Fibroblast of mammary gland (primary cell): Measurements from ENCODE around the gene TSPAN5.

Source experiments
- DNase-seq: peaks from one replicate; pipeline ENCODE4 v3.0.0-alpha.2; 2010; ENCODE audit warnings: low read depth
- H3K4me3 ChIP-seq: 2 replicates; pipeline ENCODE4 v1.5.1; 2011; ENCODE audit warnings: low read depth, mild to moderate bottlenecking, low read length, moderate library complexity; ENCODE audit not compliant: control insufficient read depth
- TF ChIP-seq, protein P1 (sequence below): conservative IDR thresholded peaks from 2 replicates; pipeline ENCODE4 v1.5.1; 2011; ENCODE audit warnings: low read depth, low read length, inconsistent platforms; ENCODE audit not compliant: control insufficient read depth, insufficient read depth

Gene TSPAN5

GRCh38 chr4:98476891-98477290 is 181.5 kb downstream of the TSPAN5 start:
- no peak for DNase-seq
- TF ChIP-seq, protein P1, sequence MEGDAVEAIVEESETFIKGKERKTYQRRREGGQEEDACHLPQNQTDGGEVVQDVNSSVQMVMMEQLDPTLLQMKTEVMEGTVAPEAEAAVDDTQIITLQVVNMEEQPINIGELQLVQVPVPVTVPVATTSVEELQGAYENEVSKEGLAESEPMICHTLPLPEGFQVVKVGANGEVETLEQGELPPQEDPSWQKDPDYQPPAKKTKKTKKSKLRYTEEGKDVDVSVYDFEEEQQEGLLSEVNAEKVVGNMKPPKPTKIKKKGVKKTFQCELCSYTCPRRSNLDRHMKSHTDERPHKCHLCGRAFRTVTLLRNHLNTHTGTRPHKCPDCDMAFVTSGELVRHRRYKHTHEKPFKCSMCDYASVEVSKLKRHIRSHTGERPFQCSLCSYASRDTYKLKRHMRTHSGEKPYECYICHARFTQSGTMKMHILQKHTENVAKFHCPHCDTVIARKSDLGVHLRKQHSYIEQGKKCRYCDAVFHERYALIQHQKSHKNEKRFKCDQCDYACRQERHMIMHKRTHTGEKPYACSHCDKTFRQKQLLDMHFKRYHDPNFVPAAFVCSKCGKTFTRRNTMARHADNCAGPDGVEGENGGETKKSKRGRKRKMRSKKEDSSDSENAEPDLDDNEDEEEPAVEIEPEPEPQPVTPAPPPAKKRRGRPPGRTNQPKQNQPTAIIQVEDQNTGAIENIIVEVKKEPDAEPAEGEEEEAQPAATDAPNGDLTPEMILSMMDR: no peak

GRCh38 chr4:98474408-98474844 is 184.0 kb downstream of the TSPAN5 start:
- H3K4me3 ChIP-seq: no peak overlapping the region
- peak; percentile 89 for DNase-seq
- TF ChIP-seq, protein P1: no peak

More at GRCh38 chr4:98476891-98477290, 181.5 kb downstream of the TSPAN5 start:
- no peak overlapping the region for H3K4me3 ChIP-seq

DNA sequence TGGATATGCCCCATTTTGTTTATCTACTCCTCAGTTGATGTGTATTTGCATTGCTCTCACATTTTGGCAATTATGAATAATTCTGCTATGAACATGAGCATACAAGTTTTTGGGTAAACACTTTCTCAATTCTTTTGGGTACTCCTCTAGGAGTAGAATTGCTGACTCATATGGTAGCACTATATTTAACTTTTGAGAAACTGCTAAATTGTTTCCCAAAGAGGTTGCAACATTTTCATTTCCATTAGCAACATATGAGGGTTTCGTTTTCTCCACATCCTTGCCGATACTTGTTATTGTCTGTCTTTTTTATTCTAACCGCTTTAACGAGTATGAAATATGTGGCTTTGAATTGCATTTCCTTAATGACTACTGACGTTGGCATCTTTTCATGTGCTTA is 185.4 kb downstream of the TSPAN5 start:
- H3K4me3 ChIP-seq: no peak overlapping the region
- TF ChIP-seq, protein P1: no peak
- DNase-seq: peak; percentile 49

GRCh38 chr4:98470831-98471230 is 187.6 kb downstream of the TSPAN5 start:
- DNase-seq: no peak
- TF ChIP-seq, protein P1: no peak

DNA sequence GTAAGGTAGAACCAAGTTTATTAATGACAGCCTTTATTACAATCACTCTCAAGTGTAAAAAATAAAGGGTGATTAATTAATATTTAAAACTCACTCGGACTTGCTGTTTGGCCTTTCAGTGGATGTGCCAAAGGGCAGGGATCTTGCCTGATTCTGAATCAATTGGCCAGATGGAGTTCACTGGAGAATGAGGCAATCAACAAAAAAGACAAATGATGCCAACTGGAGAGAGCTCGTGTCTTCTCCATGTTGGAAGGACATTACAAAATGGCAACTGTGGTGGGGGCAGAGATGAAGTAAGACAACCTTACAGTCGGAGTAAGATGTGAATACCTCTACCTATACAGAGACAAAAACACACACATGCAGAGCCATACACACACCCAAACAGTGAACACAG is 188.0 kb downstream of the TSPAN5 start:
- DNase-seq: no peak
- TF ChIP-seq, protein P1: no peak
- H3K4me3 ChIP-seq: no peak overlapping the region

More at GRCh38 chr4:98470831-98471230, 187.6 kb downstream of the TSPAN5 start:
- H3K4me3 ChIP-seq: no peak overlapping the region

DNA sequence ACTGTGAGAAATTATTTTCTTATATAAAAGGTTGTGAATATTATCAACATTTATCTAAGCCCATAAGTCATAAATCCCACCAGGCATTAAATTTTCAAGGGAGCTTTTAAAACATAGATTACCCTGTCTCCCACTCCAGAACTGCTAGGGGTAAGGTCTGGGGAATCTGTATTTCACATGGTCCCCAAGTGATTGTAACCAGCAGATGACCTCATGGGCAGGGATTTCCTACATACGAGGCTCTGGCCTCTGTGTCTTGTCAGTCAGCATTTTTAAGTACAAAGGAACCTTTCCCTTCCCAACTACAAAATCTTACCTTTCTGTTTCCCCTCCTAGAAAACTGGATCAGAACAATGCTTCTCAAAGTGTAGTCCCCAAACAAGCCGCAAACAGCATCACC is 188.6 kb downstream of the TSPAN5 start:
- peak; percentile 40 for DNase-seq
- TF ChIP-seq, protein P1: no peak
- H3K4me3 ChIP-seq: no peak overlapping the region

DNA sequence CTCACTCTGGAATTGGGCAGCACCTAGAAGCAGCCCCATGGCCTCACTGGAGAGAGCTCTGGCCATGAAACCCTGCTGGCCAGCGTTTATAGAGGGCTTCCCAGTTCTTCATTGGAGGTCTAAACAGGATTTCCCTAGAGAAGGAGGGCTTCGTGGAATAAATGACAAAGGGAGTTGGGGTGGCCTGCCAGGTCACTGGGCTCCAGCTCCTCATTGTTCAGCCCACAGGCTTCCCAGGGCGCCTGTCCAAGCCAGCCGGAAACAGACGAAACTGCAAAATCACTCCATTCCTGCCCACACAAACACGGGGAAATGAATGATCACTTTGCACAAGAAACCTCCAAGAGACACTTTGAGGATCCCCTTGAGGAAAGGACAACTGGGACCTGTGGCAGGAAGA is 189.7 kb downstream of the TSPAN5 start:
- peak; percentile 67 for DNase-seq
- no peak overlapping the region for H3K4me3 ChIP-seq
- TF ChIP-seq, protein P1: no peak
